SJSA1 (cell line): ENCODE measurements around the gene GNA14. TPM values are rescaled to one million over a fixed set of nuclear protein-coding genes. Genes with fewer than 3 reads are reported as not detected.
"Not testable (repeated sequence)": the region's sequence is repeated elsewhere in the genome, so short reads cannot be mapped to it uniquely, and the experiment has no call there.

ENCODE experiments used
- DNase-seq, 2 experiments: peaks; one replicate each; pipeline ENCODE4 v3.0.0-alpha.2; 2015 to 2020; ENCODE audit warnings: low spot score in 2 of 2, low read depth in 1 of 2
- H3K27ac ChIP-seq: fragments of 250-450 bp; sonication (Bioruptor Pico); 2 replicates; pipeline ENCODE4 v1.5.1; 2020; ENCODE audit warnings: mild to moderate bottlenecking, moderate library complexity
- H3K27me3 ChIP-seq: fragments of 250-450 bp; sonication (Bioruptor Pico); replicated peaks from 2 replicates; pipeline ENCODE4 v1.5.1; 2020; ENCODE audit warnings: mild to moderate bottlenecking, moderate library complexity
- H3K36me3 ChIP-seq: fragments of 250-450 bp; sonication (Bioruptor Pico); 2 replicates; pipeline ENCODE4 v1.5.1; 2020; ENCODE audit warnings: mild to moderate bottlenecking
- H3K4me1 ChIP-seq: fragments of 250-450 bp; sonication (Bioruptor Pico); replicated peaks from 2 replicates; pipeline ENCODE4 v1.6.1; 2021; ENCODE audit warnings: mild to moderate bottlenecking
- H3K4me3 ChIP-seq: fragments of 250-450 bp; sonication (Bioruptor Pico); 2 replicates; pipeline ENCODE4 v1.5.1; 2020; ENCODE audit warnings: mild to moderate bottlenecking
- H3K9me3 ChIP-seq: fragments of 250-450 bp; sonication (Bioruptor Pico); replicated peaks from 2 replicates; pipeline ENCODE4 v1.5.1; 2020; ENCODE audit warnings: mild to moderate bottlenecking
- total RNA-seq: library from RNA; depleted of rRNA; stranded (reverse); fragments of >200 nt; shearing (Covaris generic); gene quantifications from 2 replicates; pipeline ENCODE4 v1.2.3, GENCODE V29; 2014

GNA14 gene
- total RNA-seq, 1 experiment from 2014 or later, result 0.45 TPM

DNA sequence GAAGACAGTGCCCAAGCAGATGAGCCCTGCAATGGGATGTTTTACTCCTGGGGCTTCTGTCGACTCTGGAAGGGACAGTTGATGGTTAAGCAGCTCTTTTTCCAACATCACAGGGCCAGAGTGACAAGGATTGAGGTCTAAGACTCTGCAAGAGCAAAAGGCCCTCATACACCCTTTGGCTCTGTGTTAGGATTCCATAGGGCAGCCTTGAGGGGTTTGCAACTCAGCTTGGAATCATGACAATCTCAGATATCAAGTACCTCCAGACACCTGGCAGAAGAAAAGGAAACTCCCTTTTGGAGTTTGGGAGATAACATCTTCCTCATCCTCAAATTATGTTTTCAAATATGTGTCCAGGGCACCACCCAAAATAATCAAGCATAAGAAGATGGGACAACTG lies 205.7 kb downstream of the GNA14 start:
- H3K36me3 ChIP-seq, result no peaks in the 10 kb centered on the region
- H3K9me3 ChIP-seq, result no peaks in the 10 kb centered on the region
- H3K27me3 ChIP-seq, result no peaks in the 10 kb centered on the region
- H3K27ac ChIP-seq, result no peak overlapping the region
- no peak for DNase-seq
- 0 out of 2 replicates have a peak, but pooled peaks cover 3% of the 10 kb centered on the region for H3K4me1 ChIP-seq
- H3K4me3 ChIP-seq, result no peak overlapping the region

DNA sequence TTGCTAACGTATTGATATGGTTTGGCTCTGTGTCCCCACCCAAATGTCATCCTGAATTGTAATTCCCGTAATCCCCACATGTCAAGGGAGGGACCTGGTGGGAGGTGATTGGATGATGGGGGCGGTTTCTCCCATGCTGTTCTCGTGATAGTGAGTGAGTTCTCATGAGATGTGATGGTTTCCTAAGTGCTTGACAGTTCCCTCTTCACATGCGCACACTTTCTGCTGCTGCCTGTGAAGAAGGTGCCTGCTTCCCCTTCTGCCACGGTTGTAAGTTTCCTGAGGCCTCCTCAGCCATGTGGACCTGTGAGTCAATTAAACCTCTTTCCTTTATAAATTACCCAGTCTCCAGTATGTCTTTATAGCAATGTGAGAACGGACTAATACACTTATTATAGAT lies 207.0 kb downstream of the GNA14 start:
- H3K27ac ChIP-seq, DNase-seq, H3K36me3 ChIP-seq, H3K9me3 ChIP-seq, H3K4me3 ChIP-seq, H3K27me3 ChIP-seq, H3K4me1 ChIP-seq: not testable (repeated sequence)

DNA sequence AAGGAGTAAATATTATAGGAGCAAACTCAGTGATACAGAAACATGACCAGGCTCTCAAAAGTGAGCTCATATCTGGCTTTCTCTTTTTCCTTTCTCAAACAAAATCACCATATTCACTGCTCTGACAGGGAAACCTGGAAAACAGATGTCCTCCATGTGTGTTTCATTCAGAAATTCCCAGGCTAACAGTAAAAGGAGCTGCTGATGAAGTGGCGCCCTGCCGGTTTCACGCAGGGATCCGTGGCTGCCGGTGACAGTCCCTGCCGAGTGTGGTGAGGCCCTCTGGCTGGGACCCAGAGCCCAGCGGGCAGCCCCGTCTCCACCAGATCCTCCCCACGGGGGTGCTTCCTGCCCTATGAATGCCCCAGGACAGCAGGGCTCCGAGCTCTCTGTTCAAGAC lies 208.1 kb downstream of the GNA14 start:
- H3K36me3 ChIP-seq, result no peaks in the 10 kb centered on the region
- no peak overlapping the region for H3K4me3 ChIP-seq
- H3K27ac ChIP-seq, result no peak overlapping the region

DNA sequence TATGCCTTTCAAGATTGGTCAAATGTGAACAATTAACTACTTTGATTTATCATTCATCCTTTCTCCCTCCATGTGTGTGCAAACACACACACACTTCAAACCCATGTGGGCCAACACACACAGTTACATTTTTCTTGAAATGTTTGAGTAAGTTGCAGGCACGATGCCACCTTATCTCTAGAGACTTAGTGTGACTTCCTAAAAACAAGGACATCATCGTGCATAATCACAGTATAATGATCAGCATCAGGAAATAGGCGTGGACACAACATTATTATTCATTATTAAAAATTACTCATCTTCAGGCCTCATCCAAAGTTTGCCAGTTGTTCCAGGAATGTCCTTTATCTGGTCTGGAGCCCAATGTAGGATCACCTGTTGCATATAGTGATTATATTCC lies 209.5 kb downstream of the GNA14 start:
- H3K36me3 ChIP-seq, result no peaks in the 10 kb centered on the region
- no peak overlapping the region for H3K4me3 ChIP-seq
- H3K4me1 ChIP-seq, result peaks cover 3% of the 10 kb centered on the region; the same call in 1 of the 2 replicates
- DNase-seq, result no peak
- H3K9me3 ChIP-seq, result no peaks in the 10 kb centered on the region
- H3K27ac ChIP-seq, result no peak overlapping the region
- no peaks in the 10 kb centered on the region for H3K27me3 ChIP-seq

More for the DNA sequence above, 208.1 kb downstream of the GNA14 start:
- no peaks in the 10 kb centered on the region for H3K27me3 ChIP-seq
- peaks cover 3% of the 10 kb centered on the region; the same call in 1 of the 2 replicates for H3K4me1 ChIP-seq
- DNase-seq, result no peak
- H3K9me3 ChIP-seq, result no peaks in the 10 kb centered on the region

DNA sequence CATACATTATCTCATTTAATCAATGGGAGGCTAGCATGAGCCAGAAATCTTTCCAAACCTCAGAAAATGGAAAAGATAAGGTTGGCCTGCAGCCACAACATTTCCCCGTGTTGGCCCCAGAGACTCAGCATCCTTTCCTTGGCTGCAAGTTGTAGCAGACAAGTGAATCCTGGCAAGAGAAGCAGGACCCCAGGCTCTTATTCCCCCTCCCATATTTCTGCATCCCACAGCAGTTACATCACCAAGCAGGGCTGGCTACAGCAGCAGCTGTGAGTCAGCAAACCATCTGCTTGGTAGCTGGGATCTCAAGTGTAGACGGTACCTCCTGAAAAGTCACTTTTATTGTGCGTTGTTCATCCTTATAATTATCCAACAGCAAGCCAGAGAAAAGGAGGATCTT lies 212.4 kb downstream of the GNA14 start:
- DNase-seq, result no peak
- H3K9me3 ChIP-seq, result no peaks in the 10 kb centered on the region
- H3K27me3 ChIP-seq, result no peaks in the 10 kb centered on the region
- H3K4me3 ChIP-seq, result no peak overlapping the region
- H3K4me1 ChIP-seq, result peaks cover 3% of the 10 kb centered on the region; the same call in 1 of the 2 replicates
- H3K27ac ChIP-seq, result no peak overlapping the region
- no peaks in the 10 kb centered on the region for H3K36me3 ChIP-seq

DNA sequence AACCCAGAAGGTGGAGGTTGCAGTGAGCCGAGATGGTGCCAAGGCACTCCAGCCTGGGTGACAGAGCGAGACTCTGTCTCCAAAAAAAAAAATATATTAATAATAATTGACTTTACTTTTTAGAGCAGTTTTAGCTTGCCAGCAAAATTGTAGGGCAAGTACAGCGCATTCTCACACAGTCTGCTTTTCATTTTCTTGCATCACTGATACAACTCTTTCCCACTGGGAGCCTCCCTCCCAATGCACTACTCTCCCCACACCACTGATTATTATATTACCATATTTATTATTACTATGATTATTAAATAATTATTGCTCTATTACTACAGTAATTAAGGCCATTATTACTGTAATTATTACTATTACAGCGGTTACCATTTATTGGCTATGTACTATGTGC lies 212.8 kb downstream of the GNA14 start:
- no peaks in the 10 kb centered on the region for H3K27me3 ChIP-seq
- peaks cover 3% of the 10 kb centered on the region; the same call in 1 of the 2 replicates for H3K4me1 ChIP-seq
- H3K9me3 ChIP-seq, result no peaks in the 10 kb centered on the region
- DNase-seq, result no peak
- H3K4me3 ChIP-seq, result no peak overlapping the region
- H3K27ac ChIP-seq, result no peak overlapping the region
- no peaks in the 10 kb centered on the region for H3K36me3 ChIP-seq

DNA sequence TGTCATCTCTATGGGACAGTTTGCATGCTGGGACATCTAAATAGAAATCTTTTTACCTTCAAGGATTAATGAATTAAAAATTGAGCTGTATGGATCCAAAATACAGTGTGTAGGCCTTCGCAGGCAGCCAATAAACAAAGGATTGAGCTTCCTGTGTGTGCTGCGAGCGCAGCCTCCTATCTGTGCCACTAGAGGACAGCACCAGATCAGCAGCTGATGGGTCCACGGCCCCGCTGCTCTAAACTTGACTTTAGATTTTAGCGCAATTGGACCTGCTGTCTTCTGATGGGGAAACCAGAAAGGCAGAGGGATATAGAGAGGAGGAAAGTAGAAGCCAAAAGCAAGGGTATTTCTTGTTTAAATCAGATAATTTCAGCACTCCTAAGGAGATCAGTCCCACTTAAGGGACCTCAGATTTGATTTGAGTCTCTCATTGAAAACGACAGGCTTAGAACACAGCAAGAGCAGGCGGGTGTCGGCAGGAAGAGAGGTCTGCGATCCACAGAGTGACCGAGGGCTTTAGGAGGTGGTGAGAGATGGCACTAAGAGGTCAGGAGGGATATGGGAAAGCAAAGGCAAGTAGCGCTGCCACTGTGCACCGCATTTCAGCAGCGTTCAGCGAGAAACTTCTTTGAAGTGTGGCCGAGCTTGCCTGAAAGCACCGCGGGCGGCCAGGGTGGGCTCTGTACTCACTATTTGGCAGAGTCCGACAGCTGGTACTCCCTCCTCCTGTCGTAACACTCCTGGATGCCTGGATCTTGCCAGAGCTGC lies 214.3 kb downstream of the GNA14 start:
- Histone ChIP-seq H3K4me1 (no peaks in the 10 kb centered on the region; the same call in 1 of the 2 replicates), H3K36me3 (no peaks in the 10 kb centered on the region), H3K27me3 (no peaks in the 10 kb centered on the region), H3K4me3 (no peak overlapping the region), H3K9me3 (no peaks in the 10 kb centered on the region), H3K27ac (no peak overlapping the region)
- DNase-seq, result peak; percentile 39 to 57

DNA sequence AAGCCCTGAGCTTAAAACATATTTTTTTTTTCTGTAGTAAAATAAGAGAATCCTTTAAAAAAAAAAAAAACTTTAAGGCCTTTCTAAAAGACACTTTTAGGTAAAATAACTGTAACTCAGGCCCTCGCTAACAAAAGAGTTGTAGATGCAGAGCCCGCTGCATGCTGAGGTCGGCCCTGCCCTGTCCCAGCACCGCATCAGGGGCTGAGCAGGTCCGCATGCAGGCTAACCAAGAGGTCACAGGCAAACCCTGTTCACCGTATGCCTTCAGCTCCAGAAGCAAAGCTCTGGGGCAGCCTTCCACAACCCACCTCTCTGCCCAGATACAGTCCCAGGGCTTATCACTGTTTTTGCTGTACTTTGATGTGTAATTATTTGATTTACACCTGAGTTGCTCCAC lies 216.1 kb downstream of the GNA14 start:
- H3K4me3 ChIP-seq, result no peak overlapping the region
- H3K27me3 ChIP-seq, result no peaks in the 10 kb centered on the region
- H3K4me1 ChIP-seq, result no peaks in the 10 kb centered on the region; the same call in 1 of the 2 replicates
- H3K27ac ChIP-seq, result no peak overlapping the region
- no peaks in the 10 kb centered on the region for H3K36me3 ChIP-seq
- DNase-seq, result no peak
- no peaks in the 10 kb centered on the region for H3K9me3 ChIP-seq

DNA sequence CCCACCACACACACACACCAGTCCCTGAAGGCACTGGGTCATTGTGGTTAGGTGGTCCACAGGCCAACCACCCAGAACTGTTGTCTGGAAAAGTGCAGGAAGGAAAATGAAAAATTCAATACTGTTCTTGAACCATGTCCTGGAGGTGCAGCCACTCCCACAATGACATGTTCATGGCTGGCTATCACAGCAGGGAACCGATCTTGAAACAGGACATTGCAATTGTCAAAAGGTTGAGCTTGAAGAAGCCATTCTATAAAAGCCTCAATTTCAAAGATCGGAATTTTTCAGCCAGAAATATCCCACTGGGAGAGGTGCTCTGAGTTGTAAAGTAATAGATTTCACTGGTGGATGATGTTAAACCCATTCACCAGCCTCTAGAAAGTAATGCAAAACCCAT lies 218.2 kb downstream of the GNA14 start:
- H3K9me3 ChIP-seq, result no peaks in the 10 kb centered on the region
- H3K4me1 ChIP-seq, result no peaks in the 10 kb centered on the region
- H3K4me3 ChIP-seq, result no peak overlapping the region
- H3K27me3 ChIP-seq, result no peaks in the 10 kb centered on the region
- DNase-seq, result no peak
- H3K27ac ChIP-seq, result no peak overlapping the region
- H3K36me3 ChIP-seq, result no peaks in the 10 kb centered on the region

DNA sequence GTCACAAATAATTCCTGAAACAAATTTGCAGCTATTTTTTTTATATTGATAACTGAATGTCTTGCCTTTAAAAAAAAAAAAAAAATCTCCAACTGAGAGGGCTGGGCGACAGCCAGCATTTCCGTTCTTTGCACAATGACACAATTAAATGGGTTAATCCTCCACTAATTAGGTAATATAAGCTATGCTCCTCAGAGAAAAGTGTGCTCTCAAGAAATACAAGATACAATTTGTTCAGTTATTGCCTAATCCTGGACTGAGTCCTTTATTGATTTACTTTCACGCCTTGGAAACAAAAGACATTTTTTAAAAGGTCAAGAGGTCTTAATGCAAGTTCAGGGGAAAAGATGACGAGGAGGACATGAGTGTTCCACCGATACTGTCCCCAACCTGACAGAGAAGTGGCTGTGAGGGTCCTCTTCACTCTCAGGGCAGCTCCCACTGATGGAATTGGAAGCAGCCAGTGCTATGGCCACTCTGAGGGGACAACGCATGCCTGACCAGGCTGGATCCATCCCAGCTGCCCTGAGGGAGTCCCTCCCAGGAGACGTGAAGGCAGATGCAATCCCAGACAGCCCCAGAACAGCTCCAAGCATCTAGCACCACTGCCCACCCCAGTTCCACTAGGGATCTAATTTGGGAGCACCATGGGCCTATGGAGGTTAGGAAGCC lies 220.7 kb downstream of the GNA14 start:
- Histone ChIP-seq H3K9me3 (no peaks in the 10 kb centered on the region; the same call in 1 of the 2 replicates), H3K4me3 (no peak overlapping the region), H3K4me1 (no peaks in the 10 kb centered on the region), H3K27ac (no peak overlapping the region), H3K27me3 (no peaks in the 10 kb centered on the region), H3K36me3 (no peaks in the 10 kb centered on the region)
- DNase-seq, result no peak

DNA sequence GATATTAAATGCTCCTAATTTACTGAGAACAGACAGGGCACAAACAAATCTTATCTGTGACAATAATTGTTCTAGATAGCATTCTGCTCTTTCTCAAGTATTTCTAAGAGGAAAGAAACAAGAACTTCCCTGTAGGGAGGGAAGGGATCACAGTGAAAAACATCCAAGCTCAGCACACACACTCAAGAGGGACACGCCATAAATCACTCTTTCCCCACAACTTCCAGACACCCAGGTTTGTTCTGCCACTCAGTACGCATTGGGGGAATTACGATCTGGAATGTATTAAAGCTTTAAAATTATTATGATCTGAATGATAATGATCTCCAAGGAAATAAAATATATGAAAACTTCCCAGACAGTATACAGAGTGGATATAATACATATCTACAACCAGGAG lies 221.4 kb downstream of the GNA14 start:
- H3K9me3 ChIP-seq, result no peaks in the 10 kb centered on the region; the same call in 1 of the 2 replicates
- H3K27me3 ChIP-seq, result no peaks in the 10 kb centered on the region
- H3K36me3 ChIP-seq, result no peaks in the 10 kb centered on the region
- H3K4me3 ChIP-seq, result no peak overlapping the region
- no peak for DNase-seq
- no peak overlapping the region for H3K27ac ChIP-seq
- H3K4me1 ChIP-seq, result no peaks in the 10 kb centered on the region

DNA sequence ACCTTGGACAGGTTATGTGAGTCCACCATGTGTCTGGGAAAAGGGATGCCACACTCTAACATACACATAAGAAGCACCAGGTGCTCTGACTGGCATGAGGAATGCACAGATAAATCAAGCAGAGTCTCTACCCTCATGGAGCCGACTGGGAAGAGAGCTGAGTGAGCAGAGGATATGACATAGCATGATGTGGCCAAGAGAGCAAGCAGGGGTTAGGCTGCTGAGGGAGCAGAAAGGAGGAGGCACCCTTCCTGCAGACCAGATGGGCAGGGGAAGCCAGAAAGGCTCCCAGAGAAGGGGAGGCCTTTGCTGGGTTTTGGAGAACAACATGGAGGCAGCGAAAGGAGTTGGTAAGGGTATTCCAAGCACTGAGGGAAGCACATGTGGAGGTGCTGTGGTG lies 223.1 kb downstream of the GNA14 start:
- Histone ChIP-seq H3K27me3 (no peaks in the 10 kb centered on the region), H3K4me3 (no peak overlapping the region), H3K4me1 (no peaks in the 10 kb centered on the region), H3K36me3 (no peaks in the 10 kb centered on the region), H3K27ac (no peak overlapping the region), H3K9me3 (no peaks in the 10 kb centered on the region; the same call in 1 of the 2 replicates)
- DNase-seq, result no peak

DNA sequence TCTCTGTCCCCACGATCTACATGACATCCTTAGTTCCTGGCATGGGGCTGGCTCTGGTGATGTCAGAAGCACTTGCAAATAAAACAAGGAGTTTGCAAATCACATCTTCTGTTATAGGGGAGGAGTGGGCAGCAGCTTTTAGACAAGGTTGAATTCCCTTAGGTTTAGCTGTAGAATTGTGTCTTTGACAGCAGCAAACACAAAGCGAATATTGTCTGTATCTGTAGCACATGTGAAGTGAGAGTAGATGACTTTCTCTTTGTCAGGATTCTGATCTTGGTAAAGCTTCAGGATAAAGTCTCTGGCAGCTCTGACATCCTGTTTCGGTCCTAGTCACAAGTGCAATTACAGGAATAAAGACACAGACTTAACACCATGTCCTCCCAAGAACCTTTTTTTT lies 224.3 kb downstream of the GNA14 start:
- Histone ChIP-seq H3K4me1 (no peaks in the 10 kb centered on the region), H3K9me3 (no peaks in the 10 kb centered on the region; the same call in 1 of the 2 replicates), H3K4me3 (no peak overlapping the region), H3K27me3 (no peaks in the 10 kb centered on the region), H3K27ac (no peak overlapping the region), H3K36me3 (no peaks in the 10 kb centered on the region)
- no peak for DNase-seq

DNA sequence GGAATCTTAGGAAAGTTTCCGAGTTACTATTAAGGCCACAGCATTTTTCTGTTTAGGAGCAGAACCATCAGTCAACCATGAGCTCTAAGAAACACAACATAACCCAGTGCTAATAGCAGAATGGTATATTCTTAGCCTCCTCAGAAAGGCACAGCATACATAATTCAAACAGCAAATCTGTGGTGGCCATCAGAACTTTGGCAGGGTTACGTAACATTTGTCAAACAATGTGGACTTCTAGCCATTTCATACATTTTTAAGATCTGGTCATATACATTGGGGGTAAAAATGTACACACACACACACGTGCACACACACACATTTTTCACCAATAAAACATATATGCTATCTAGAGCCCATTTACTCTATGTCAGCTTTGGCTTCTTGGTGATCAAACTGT lies 225.2 kb downstream of the GNA14 start:
- DNase-seq, result no peak
- no peaks in the 10 kb centered on the region for H3K27me3 ChIP-seq
- no peaks in the 10 kb centered on the region for H3K4me1 ChIP-seq
- H3K36me3 ChIP-seq, result no peaks in the 10 kb centered on the region
- H3K4me3 ChIP-seq, result no peak overlapping the region
- no peaks in the 10 kb centered on the region; the same call in 1 of the 2 replicates for H3K9me3 ChIP-seq
- H3K27ac ChIP-seq, result no peak overlapping the region
